Skin of body (tissue), 2 donors: ENCODE data around the gene CPNE9. TPM values are rescaled to one million over a fixed set of nuclear protein-coding genes. Genes with fewer than 3 reads are reported as not detected.
"Not testable (repeated sequence)": the region's sequence is repeated elsewhere in the genome, so short reads cannot be mapped to it uniquely, and the experiment has no call there.

Experiments used
- DNase-seq: peaks from one replicate; lab custom pipeline; 2025; lab: John Stamatoyannopoulos, UW
- total RNA-seq: library from RNA; depleted of rRNA; stranded (reverse); fragments of >200 nt; gene quantifications from one replicate; pipeline ENCODE4 v1.2.3, GENCODE V29; 2014

CPNE9 gene
- total RNA-seq, 1 donor from 2014 or later, result 0.39 TPM

GRCh38 chr3:9746330-9746729 lies 42.7 kb downstream of the CPNE9 start:
- no peak for DNase-seq

- DNase-seq, result no peak
Observed at GRCh38 chr3:9747267-9747666, 43.6 kb downstream of the CPNE9 start.

GRCh38 chr3:9748031-9748430 lies 44.4 kb downstream of the CPNE9 start:
- no peak for DNase-seq

- DNase-seq, result no peak
Observed at GRCh38 chr3:9749296-9749644, 45.6 kb downstream of the CPNE9 start.

GRCh38 chr3:9749645-9750555 lies 46.3 kb downstream of the CPNE9 start, which contains the start of gene OGG1:
Gene OGG1, plus strand, starts transcription at chr3:9749952. Its CDS starts 335 bp downstream, at chr3:9750287.
- DNase-seq, result peak; percentile 96

- no peak for DNase-seq
Observed at GRCh38 chr3:9750556-9751411, 47.2 kb downstream of the CPNE9 start.

- no peak for DNase-seq
Observed at GRCh38 chr3:9754678-9755077, 51.0 kb downstream of the CPNE9 start.

- DNase-seq, result no peak
Observed at GRCh38 chr3:9757427-9757826, 53.8 kb downstream of the CPNE9 start.

GRCh38 chr3:9760779-9761505 lies 57.3 kb downstream of the CPNE9 start:
- DNase-seq, result no peak

- DNase-seq, result no peak
Observed at GRCh38 chr3:9761919-9762318, 58.3 kb downstream of the CPNE9 start.

GRCh38 chr3:9762871-9763270 lies 59.2 kb downstream of the CPNE9 start:
- no peak for DNase-seq

- no peak for DNase-seq
Observed at GRCh38 chr3:9765865-9766264, 62.2 kb downstream of the CPNE9 start.

- DNase-seq, result no peak
Observed at GRCh38 chr3:9767418-9767817, 63.8 kb downstream of the CPNE9 start.

- DNase-seq, result no peak
Observed at GRCh38 chr3:9768141-9768775, 64.6 kb downstream of the CPNE9 start.

- no peak for DNase-seq
Observed at GRCh38 chr3:9769012-9769411, 65.4 kb downstream of the CPNE9 start.

GRCh38 chr3:9769426-9770275 lies 66.0 kb downstream of the CPNE9 start, which contains the start of gene CAMK1:
Gene CAMK1, minus strand, starts transcription at chr3:9769947. Its CDS starts 2,198 bp downstream, at chr3:9767749.
- DNase-seq, result peak; percentile 29

- DNase-seq, result peak; percentile 32
Observed at GRCh38 chr3:9770276-9770812, 66.7 kb downstream of the CPNE9 start.

- not testable (repeated sequence) for DNase-seq
Observed at GRCh38 chr3:9771007-9771406, 67.4 kb downstream of the CPNE9 start.

- no peak for DNase-seq
Observed at GRCh38 chr3:9776896-9777693, 73.5 kb downstream of the CPNE9 start.
